Head of caudate nucleus (tissue), 42 donors: ENCODE data around the gene SNX20.
A peak's percentile ranks its signal among the peaks of the same experiment; 100 is the strongest.

Experiments used
- DNase-seq, 42 donors: peaks; one replicate each; pipeline versions ENCODE4 v3.0.0 to v3.0.0-alpha.2; 2020 to 2021; ENCODE audit warnings: mixed read lengths in 7 of 42
- intact Hi-C: fragments of 100-400 bp; cut with DNase I; formaldehyde crosslinking; loops from one replicate; pipeline ENCODE4 v1.15.0; 2022

SNX20 gene

DNA sequence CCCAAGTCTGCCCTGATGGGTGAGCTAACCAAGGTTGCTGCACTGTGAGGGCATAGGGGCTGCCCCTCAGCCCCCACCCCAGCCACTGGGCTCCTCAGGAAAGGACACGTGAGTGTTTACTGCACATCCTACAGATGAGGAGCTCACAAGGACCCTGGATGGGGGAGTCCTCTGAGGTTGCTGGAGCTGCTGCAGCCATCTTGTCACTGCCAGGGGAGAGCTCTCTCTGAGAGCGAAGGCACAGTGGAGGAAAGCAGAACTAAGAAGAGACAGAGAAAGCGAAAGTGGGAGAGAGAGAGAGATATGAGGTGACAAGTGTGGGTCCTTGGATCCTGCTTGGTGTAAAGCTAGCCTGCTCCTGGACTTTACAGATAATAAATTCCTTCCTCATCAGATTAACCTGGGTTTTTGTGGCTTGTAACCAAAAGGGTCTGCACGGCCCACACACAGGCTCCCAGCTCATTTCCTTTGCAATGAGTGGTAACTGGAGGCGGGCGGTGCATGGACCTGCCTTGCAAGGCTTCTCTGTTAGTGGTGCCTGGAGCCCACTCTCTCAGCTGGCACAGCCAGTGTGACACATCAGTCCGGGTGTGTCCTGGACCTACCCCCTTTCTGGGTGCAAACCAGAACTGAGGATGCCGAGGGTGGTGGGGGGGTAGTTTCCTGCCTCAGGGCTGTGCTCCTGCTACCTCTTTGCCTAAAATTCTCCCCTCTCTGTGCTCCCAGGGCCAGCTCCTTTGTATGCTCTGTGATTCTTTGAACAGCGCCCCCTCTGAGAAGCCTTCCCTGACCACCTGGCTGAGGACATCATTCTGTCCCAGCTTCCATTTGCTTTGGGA, 14.2 kb downstream of the SNX20 start:
- intact Hi-C loops = loop anchor here (5.0 kb wide), 2 partner anchors 135 to 295 kb away; no protein-coding TSS in a partner anchor
- peak in 1 of 42 donors; percentile 30 for DNase-seq

DNA sequence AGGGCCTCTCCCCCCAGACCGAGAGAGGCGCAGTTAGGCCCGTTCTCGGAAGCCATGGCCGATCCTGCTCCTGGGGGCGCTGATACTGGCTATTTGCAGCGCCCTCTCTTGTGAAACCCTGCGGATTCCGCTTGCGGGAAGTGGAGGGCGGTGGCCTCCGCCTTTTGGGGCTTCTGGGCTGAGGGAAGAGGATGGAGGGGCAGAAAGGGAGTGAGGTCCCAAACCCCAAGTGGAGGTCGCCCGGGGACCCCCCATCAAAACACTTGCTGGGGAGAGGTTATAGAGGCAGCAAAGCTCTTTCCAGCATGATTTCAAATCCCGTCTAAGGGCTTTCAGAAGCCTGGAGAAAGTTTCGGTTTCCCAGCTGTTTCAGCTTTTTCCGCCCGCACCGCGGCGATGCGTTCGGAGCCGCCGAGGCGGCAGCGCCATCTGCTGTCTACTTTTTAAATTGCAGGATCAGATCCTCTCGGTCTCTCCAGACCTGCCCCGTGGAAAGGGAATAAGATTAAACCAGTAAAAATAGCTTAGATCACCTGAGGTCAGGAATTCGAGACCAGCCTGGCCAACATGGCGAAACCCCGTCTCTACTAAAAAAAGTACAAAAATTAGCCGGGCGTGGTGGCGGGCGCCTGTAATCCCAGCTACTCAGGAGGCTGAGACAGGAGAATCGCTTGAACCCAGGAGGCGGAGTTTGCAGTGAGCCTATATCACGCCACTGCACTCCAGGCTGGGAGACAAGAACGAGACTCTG, 15.8 kb downstream of the SNX20 start:
- intact Hi-C loops = loop anchor here (5.0 kb wide), 2 partner anchors 137 to 293 kb away; no protein-coding TSS in a partner anchor
- DNase-seq = peak; percentile 48 to 95 (median 87)

GRCh38 chr16:50664270-50664669, 16.8 kb downstream of the SNX20 start:
- DNase-seq = peak in 1 of 42 donors; percentile 28

DNA sequence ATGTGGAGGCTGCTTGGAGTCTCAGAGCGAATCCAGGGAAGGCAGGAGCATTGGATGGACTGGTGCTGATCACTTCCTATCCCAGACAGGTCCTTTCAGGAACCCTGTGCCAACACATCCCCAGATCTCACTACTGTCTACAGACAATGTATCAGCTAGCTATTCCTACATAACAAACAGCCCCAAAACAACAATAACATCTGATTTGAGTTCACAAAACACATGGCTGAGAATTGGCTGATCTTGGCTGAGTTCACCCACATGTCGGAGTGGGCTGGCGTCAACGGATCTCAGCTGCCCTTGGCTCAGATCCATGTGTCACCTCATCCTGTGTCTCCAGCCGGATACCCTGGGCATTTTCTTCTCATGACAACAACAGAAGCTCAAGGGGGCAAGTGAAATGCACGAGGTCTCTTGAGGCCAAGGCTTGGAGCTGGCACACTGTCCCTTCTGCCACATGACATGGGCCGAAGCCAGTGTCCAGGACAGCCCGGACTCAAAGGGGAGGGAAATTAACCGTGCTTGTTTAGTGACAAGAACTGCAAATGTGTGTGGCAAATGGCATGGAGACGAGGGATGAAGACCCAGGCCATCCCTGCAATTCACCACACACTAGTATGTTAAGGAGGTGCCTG, 18.7 kb downstream of the SNX20 start:
- intact Hi-C loops = no loop called here
- peak in 1 of 42 donors; percentile 20 for DNase-seq

More at GRCh38 chr16:50664270-50664669, 16.8 kb downstream of the SNX20 start:
- intact Hi-C loops = no loop called here

DNA sequence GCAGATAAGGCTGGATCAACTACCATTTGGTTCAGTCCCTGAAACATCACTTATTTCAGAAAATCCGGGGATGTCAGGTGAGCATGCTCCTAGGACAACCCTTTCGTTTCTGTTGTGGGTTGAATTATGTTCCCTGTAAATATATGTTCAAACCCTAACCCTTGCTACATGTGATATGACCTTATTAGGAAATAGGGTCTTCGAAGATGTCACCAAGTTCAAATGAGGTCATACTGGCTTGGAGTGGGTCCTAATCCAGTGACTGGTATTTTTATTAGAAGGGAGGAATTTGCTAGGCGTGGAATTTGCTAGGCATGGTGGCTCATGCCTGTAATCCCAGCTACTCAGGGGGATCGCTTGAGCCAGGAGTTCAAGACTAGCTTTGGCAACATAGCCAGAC, 21.3 kb downstream of the SNX20 start:
- no peak for DNase-seq
- intact Hi-C loops = no loop called here

DNA sequence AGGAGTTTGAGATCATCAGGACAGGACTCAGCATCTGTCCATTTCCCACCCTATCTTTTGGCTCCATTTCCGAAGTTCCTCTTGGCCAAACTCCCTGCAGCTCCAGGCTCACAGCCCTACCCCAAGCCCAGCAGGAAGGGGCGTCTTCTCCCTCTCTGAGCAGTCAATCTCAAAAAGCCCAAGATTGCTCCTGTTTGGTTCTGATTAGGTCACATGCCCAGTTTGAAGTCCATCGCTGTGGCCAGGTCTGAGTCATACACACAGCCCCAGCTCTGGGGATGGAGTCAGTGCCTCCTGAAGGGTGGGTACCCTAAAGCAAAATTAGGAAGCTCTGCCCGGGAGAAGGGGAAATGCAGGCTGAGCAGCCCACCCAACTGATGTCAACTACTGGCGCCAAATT, 23.9 kb downstream of the SNX20 start:
- intact Hi-C loops = no loop called here
- DNase-seq = no peak

- intact Hi-C loops = no loop called here
- DNase-seq = no peak
Observed at GRCh38 chr16:50655558-50656055, 25.5 kb downstream of the SNX20 start.

DNA sequence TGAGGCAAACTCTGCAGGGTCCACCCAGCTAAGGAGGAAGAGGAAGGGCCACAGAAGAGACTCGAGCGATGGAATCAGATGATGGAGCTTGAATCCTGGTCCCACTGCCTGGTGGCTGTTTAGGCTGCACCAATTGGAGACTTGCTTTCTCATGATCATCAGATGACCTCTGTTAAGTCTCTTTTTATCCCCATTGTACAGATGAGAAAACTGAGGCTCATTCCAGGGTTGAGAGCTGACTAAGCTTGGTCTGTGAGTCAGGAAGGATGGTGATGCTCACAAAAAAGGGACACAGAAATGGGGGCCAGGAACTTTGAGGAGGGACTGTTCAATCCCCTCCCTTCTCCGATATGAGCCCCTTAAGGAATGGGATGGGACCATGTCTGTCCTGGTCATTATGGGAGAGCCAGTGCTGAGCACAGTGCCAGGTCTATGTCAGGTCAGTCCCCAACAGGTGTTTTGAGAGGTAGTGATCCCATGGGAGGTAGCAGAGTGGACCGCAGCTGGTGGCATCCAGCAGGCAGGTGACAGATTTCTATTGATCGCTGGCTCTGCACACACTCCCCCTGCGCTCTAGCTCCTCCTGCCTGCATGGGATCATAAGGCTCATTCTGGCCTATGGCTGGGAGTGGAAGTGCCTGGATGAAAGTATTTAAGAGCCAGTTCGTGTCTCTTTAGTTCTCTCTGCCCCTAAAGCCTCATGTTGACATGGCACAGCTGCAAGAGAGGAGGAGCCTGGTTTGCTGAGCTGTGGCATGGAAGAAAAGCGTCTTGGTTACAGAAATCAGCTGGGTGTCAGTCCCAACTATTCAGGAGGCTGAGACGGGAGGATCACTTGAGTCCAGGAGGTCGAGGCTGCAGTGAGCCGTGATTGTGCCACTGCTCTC, 27.2 kb downstream of the SNX20 start:
- DNase-seq = no peak
- intact Hi-C loops = no loop called here

- DNase-seq = no peak
- intact Hi-C loops = no loop called here
Observed at GRCh38 chr16:50652836-50653425, 28.2 kb downstream of the SNX20 start.

- intact Hi-C loops = no loop called here
Observed at GRCh38 chr16:50651835-50652438, 29.2 kb downstream of the SNX20 start.

DNA sequence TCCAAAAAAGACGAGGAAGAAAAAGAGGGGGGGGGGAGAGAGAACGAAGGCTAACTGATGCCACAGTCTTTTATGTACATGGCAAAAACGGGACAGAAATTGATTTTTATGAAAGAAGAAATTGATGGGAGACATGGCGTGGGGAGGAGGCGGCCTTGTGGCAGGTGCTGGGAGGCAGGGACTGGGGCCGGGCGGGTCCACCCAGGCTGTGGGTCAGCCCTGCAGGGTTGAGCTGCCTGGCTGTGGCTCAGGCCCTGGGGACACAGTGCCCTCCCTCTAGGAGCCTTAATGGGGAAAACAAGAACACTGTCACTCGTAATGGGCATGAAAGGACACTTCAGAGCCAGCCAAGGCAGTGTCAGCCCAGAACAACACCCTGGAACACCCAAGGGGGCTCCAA, 34.8 kb downstream of the SNX20 start:
- intact Hi-C loops = no loop called here
- DNase-seq = no peak

More at GRCh38 chr16:50651835-50652438, 29.2 kb downstream of the SNX20 start:
- DNase-seq = no peak

DNA sequence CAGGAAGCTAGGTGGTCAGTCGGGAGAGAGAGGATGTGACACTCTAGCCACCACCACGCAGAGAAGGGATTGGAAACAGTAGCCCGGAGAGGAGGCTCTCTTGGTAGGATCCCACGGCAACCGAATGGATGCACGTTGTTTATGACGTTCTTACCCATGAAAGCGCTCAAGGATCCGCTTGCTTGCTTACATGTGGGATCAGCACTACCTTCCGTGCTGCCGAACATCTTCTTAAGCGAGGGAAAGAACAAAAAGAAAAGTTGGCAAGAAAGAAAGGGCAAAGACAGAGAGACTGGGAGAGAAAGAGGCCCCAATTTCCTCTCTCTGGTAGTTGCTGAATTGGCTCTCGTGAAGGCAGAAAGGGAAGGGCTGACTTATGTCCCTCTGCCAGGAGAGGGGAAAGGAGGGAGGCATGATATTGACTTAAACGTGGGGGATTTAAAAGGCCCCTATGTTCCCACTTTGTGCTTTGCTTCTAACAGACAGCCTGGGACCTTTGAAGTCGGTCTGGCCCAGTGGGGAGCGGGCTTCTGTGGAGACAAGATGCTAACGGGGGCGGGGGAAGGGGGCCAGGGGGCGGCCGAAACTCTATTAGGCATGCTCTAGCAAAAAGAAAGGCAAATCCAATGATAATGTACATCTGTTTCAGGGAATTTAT, 35.4 kb downstream of the SNX20 start:
- DNase-seq = no peak
- intact Hi-C loops = no loop called here

DNA sequence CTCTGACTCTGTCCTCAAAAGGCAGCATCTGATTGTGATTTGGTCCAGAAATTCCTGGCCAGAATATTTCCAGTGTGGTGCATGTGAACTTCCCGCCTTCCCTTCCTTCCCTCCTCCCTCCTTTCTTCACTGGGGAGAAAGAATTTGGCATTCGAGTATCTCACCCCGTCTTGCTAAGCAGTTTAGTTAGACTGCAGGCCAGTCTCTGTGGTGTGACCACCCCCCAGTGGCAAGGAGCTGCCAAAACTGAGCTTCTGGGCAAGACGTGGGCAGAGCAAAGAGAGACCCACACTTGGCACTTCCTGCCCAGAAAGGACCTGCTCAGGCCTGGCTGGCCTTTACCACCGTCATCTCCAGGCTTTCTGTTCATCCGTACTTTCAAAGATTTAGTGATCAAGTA, 36.4 kb downstream of the SNX20 start:
- DNase-seq = peak; percentile 22 to 75 (median 49)
- intact Hi-C loops = no loop called here

- DNase-seq = no peak
- intact Hi-C loops = no loop called here
Observed at GRCh38 chr16:50644245-50644644, 36.9 kb downstream of the SNX20 start.

DNA sequence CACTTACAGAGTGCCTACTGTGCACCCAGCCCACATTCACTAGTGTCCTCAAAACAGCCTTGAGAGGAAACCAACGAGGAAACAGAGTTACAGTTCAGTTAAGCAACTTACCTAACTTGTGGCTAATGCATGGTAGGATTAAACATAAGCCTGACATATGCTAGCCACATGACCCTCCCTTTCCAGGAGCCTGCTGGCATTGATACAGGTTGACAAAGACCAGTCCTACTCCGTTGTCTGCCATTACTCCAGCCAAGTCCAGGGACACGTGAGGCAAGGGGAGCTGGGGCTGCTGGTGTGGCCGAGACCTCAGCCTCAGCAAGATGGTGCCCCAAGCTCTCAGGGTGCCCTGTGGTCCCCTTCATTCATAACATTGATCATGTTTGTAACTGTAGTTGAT, 37.9 kb downstream of the SNX20 start:
- intact Hi-C loops = no loop called here

DNA sequence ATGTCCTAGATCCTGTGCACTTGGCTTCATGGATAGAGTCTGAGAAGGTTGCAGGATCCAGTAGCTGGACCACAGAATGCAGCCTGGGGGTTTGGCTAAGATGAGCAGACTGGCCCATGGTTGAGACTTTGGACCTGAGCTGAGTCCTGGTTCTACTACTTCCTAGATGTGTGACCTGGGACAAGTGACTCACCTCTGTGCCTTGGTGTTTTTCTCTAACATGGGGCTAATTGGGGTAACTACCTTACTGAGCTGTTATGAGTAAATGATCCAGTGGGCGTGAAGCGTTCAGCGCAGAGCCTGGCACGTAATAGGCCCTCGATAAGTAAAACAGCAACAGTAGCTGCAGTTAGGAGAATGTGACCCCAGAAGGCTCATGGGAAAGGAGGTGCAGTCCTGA, 38.8 kb downstream of the SNX20 start:
- DNase-seq = peak in 11 of 42 donors; percentile 27 to 59 (median 40)
- intact Hi-C loops = no loop called here

More for the DNA sequence above, 37.9 kb downstream of the SNX20 start:
- no peak for DNase-seq

GRCh38 chr16:50641818-50642187, 39.3 kb downstream of the SNX20 start:
- no peak for DNase-seq
- intact Hi-C loops = no loop called here
